Astrocyte of the spinal cord (primary cell): ENCODE measurements around the gene PYY.

Source experiments
- DNase-seq: peaks from one replicate; pipeline ENCODE4 v3.0.0; 2011; ENCODE audit warnings: low read depth, low spot score
- H3K4me3 ChIP-seq: 2 replicates; pipeline ENCODE4 v1.5.1; 2011; ENCODE audit warnings: low read depth, mild to moderate bottlenecking, low read length, moderate library complexity
- CTCF ChIP-seq: IDR thresholded peaks from 2 replicates; pipeline ENCODE4 v1.5.1; 2012; ENCODE audit warnings: low read depth, mild to moderate bottlenecking, low read length, inconsistent platforms
- in situ Hi-C: cut with HindIII; loops from 2 replicates; pipeline ENCODE4 v1.10.0; 2017; ENCODE audit warnings: low sequenced_read_pairs

The PYY gene

GRCh38 chr17:43953746-43954145, at the start of gene PYY:
Gene PYY (minus strand): TSS chr17:43953940. CDS start chr17:43953483, 457 bp downstream.
- in situ Hi-C loops: no loop called here
- no peak within 1 kb of the TSS for H3K4me3 ChIP-seq
- TF ChIP-seq CTCF: no peak
- no peak for DNase-seq

GRCh38 chr17:44002141-44002848, 48.6 kb upstream of the PYY start:
- TF ChIP-seq CTCF: no peak
- in situ Hi-C loops: no loop called here
- H3K4me3 ChIP-seq: no peak overlapping the region
- peak; percentile 79 for DNase-seq

GRCh38 chr17:44001461-44001920, 47.8 kb upstream of the PYY start:
- TF ChIP-seq CTCF: no peak
- no peak for DNase-seq
- in situ Hi-C loops: no loop called here

GRCh38 chr17:44000871-44001460, 47.2 kb upstream of the PYY start:
- DNase-seq: no peak
- in situ Hi-C loops: no loop called here
- no peak overlapping the region for H3K4me3 ChIP-seq
- no peak for TF ChIP-seq CTCF

More at GRCh38 chr17:44001461-44001920, 47.8 kb upstream of the PYY start:
- H3K4me3 ChIP-seq: no peak overlapping the region

GRCh38 chr17:44000141-44000860, 46.6 kb upstream of the PYY start:
- no peak for TF ChIP-seq CTCF
- in situ Hi-C loops: no loop called here
- DNase-seq: no peak
- no peak overlapping the region for H3K4me3 ChIP-seq

- H3K4me3 ChIP-seq: no peak overlapping the region
- no peak for TF ChIP-seq CTCF
- DNase-seq: no peak
- in situ Hi-C loops: no loop called here
These were observed 45.3 kb upstream of the PYY start for GRCh38 chr17:43999024-43999423.
